Thyroid gland (tissue), 4 donors: ENCODE results near the gene SF3B5.

ENCODE experiments used
- POLR2A ChIP-seq, 2 donors: fragments of 450-650 bp; IDR thresholded peaks; one replicate each; pipeline ENCODE4 v1.6.1; 2017; ENCODE audit warnings: antibody characterized with exemption in 2 of 2, mild to moderate bottlenecking in 2 of 2, moderate library complexity in 1 of 2
- TF ChIP-seq, protein P1 (sequence below), 6 experiments: fragments of 200-600 bp in 3 of 6; fragments of 450-650 bp in 3 of 6; sonication (generic) in 3 of 6; IDR thresholded peaks; one replicate each; pipeline ENCODE4 v1.5.1; 2016 to 2019; ENCODE audit warnings: antibody characterized with exemption in 6 of 6, mild to moderate bottlenecking in 2 of 6, inconsistent platforms in 1 of 6, moderate library complexity in 1 of 6

DNA sequence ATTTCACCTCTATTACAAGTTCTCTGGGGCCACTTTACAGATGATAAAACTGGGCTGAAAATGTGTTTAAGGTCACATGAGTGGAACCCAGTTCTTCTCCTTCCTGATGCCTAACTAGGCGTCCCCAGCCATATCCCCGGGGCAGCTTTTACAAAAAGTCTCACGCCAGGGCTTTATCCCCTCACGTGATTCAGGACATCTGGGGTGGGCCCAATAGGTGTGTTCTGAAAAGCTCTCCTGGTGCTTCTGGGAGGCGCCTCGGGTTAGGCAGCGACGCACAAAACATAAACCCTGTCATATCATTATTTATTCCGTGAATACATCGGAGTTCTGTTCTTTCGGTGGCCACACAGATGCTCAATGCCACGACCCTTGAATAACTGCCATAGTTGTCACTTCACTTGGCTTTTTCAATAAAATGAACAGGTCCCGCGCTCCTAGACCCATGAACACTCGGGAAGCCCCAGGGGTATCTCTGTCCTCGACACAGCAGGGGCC lies 32.1 kb downstream of the SF3B5 start:
- TF ChIP-seq, protein P1, sequence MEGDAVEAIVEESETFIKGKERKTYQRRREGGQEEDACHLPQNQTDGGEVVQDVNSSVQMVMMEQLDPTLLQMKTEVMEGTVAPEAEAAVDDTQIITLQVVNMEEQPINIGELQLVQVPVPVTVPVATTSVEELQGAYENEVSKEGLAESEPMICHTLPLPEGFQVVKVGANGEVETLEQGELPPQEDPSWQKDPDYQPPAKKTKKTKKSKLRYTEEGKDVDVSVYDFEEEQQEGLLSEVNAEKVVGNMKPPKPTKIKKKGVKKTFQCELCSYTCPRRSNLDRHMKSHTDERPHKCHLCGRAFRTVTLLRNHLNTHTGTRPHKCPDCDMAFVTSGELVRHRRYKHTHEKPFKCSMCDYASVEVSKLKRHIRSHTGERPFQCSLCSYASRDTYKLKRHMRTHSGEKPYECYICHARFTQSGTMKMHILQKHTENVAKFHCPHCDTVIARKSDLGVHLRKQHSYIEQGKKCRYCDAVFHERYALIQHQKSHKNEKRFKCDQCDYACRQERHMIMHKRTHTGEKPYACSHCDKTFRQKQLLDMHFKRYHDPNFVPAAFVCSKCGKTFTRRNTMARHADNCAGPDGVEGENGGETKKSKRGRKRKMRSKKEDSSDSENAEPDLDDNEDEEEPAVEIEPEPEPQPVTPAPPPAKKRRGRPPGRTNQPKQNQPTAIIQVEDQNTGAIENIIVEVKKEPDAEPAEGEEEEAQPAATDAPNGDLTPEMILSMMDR (IDR thresholded peaks at IDR 0.05) = no peak
- no peak for TF ChIP-seq POLR2A (IDR thresholded peaks at IDR 0.05)
